GM21723 (cell line): ENCODE results near the gene SH2B2.
"Not testable (repeated sequence)": the region's sequence is repeated elsewhere in the genome, so short reads cannot be mapped to it uniquely, and the experiment has no call there.

Source experiments
- ATAC-seq: cut with Tn5 transposase; IDR thresholded peaks from one replicate; pipeline ENCODE4 v1.9.1; 2021; ENCODE audit warnings: mild to moderate bottlenecking, moderate library complexity; ENCODE audit not compliant: unreplicated experiment

SH2B2 gene

GRCh38 chr7:102303669-102304422 is 17.2 kb downstream of the SH2B2 start:
- no peak for ATAC-seq

- ATAC-seq = no peak
These were observed 18.0 kb downstream of the SH2B2 start for GRCh38 chr7:102304668-102305067.

- ATAC-seq = peak; percentile 48
These were observed 19.0 kb downstream of the SH2B2 start for GRCh38 chr7:102305414-102306268.

- ATAC-seq = peak; percentile 75
These were observed 20.4 kb downstream of the SH2B2 start for GRCh38 chr7:102306916-102307677.

GRCh38 chr7:102310414-102310815 is 23.7 kb downstream of the SH2B2 start:
- ATAC-seq = no peak

- ATAC-seq = no peak
These were observed 25.6 kb downstream of the SH2B2 start for GRCh38 chr7:102312317-102312716.

GRCh38 chr7:102313997-102314780 is 27.5 kb downstream of the SH2B2 start:
- no peak for ATAC-seq

GRCh38 chr7:102317231-102318059 is 30.8 kb downstream of the SH2B2 start:
- ATAC-seq = no peak

- no peak for ATAC-seq
These were observed 31.9 kb downstream of the SH2B2 start for GRCh38 chr7:102318482-102318971.

GRCh38 chr7:102319671-102320070 is 33.0 kb downstream of the SH2B2 start:
- ATAC-seq = no peak

GRCh38 chr7:102320181-102320580 is 33.5 kb downstream of the SH2B2 start:
- ATAC-seq = no peak

- no peak for ATAC-seq
These were observed 34.1 kb downstream of the SH2B2 start for GRCh38 chr7:102320601-102321350.

GRCh38 chr7:102321351-102322201 is 34.9 kb downstream of the SH2B2 start:
- no peak for ATAC-seq

- no peak for ATAC-seq
These were observed 35.6 kb downstream of the SH2B2 start for GRCh38 chr7:102322202-102322715.

GRCh38 chr7:102323914-102324195 is 37.2 kb downstream of the SH2B2 start:
- no peak for ATAC-seq

GRCh38 chr7:102325106-102325505 is 38.4 kb downstream of the SH2B2 start:
- not testable (repeated sequence) for ATAC-seq

GRCh38 chr7:102326157-102326889 is 39.7 kb downstream of the SH2B2 start:
- ATAC-seq = no peak
